Measurements from ENCODE around the gene PI4KB. TPM values are rescaled to one million over a fixed set of nuclear protein-coding genes. Genes with fewer than 3 reads are reported as not detected.

The PI4KB gene
- total RNA-seq (2022) (49.7 and 52.7 TPM in 2 replicates), Bru-seq, nascent RNA (percentile 69 among the genes with signal in this experiment), BruChase-seq, experiment 1, labeled RNA remaining after a 2-hour chase (percentile 75 among the genes with signal in this experiment), BruChase-seq, experiment 2, labeled RNA remaining after a 6-hour chase (percentile 76 among the genes with signal in this experiment)
- long read RNA-seq, transcript PI4KB-203 (11 exons, 3,934 nt) = major isoform, 25 of 92 reads
- long read RNA-seq, partial matches to known transcripts = 30 of 92 reads
- long read RNA-seq, other reads (novel, unspliced or antisense) = 23 of 92 reads

DNA sequence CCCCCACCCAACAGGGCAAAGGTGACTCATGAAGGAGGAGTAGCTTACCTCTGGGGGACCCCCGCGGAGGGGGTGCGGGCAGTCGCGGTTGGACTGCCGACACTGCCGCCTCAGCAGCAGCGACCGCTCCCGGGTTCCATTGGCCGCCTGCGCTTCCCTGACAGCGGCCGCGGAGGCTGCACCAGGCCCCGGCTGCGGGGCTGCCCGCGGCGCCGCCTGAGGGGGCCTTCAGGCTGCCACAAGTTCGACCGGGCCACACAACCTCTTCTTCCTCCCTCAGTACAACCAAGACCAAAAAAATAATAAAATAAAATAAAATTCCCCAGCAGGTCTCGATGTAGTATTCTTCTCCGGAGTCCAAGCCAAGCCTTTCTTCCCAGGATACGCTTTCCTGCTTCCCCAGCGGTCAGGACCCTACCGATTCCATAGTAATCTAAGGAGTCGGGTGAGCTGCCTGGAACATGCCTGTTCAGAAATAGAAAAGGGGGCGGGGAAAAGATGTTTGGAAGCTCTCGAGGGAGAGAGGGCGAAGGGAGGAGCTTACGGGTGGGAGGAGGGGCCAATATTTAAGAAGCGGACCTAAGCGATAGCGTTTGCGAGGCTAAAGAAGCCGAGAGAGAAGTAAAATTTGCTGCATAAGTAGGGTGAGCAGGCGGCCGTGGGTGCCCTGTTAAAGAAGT, at the start of gene PI4KB:
TSS of gene PI4KB (minus strand) at position 194 of the 680 bp plus-strand sequence. CDS start 10,935 bp downstream, outside the sequence.
- intact Hi-C loops (cut with micrococcal nuclease; ENCODE audit: unreplicated experiment) = loop anchor here (1.0 to 2.0 kb wide), 3 partner anchors 13 to 46 kb away; no protein-coding TSS in a partner anchor
- ChIA-PET POLR2A (interaction anchor here (0.6 to 1.7 kb wide), 11 partner anchors 11 to 256 kb away, joined by 3 to 17 read pairs (median 4); partner anchors contain the start of genes CGN, PSMD4, RFX5 and ZNF687), CTCF (interaction anchor here (0.7 to 2.1 kb wide), 6 partner anchors 13 to 72 kb away, joined by 3 to 20 read pairs (median 4); partner anchors contain the start of gene ZNF687)
- Mint-ChIP-seq H3K9me3 (ENCODE audit: unreplicated experiment) (no peaks in the 10 kb centered on the region), H3K36me3 (ENCODE audit: insufficient read depth, unreplicated experiment) (peaks cover 23% of the 10 kb centered on the region), H3K4me3 (ENCODE audit: unreplicated experiment) (peak within 1 kb of the TSS; percentile 98), H3K27me3 (ENCODE audit: insufficient read depth, unreplicated experiment) (no peaks in the 10 kb centered on the region), H3K27ac (ENCODE audit: unreplicated experiment) (peak within 1 kb of the TSS; percentile 95), H3K4me1 (ENCODE audit: low read depth, unreplicated experiment) (peaks cover 25% of the 10 kb centered on the region)
- H3K4me3 ChIP-seq (ENCODE audit: low read depth, low read length) = peak within 1 kb of the TSS; percentile 75
- TF ChIP-seq, protein P1, sequence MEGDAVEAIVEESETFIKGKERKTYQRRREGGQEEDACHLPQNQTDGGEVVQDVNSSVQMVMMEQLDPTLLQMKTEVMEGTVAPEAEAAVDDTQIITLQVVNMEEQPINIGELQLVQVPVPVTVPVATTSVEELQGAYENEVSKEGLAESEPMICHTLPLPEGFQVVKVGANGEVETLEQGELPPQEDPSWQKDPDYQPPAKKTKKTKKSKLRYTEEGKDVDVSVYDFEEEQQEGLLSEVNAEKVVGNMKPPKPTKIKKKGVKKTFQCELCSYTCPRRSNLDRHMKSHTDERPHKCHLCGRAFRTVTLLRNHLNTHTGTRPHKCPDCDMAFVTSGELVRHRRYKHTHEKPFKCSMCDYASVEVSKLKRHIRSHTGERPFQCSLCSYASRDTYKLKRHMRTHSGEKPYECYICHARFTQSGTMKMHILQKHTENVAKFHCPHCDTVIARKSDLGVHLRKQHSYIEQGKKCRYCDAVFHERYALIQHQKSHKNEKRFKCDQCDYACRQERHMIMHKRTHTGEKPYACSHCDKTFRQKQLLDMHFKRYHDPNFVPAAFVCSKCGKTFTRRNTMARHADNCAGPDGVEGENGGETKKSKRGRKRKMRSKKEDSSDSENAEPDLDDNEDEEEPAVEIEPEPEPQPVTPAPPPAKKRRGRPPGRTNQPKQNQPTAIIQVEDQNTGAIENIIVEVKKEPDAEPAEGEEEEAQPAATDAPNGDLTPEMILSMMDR (IDR thresholded peaks at IDR 0.05; ENCODE audit: insufficient read depth in 1 of 2, low read depth in 1 of 2, low read length in 1 of 2, severe bottlenecking in 1 of 2, unreplicated experiment in 1 of 2) = no peak
- no peaks in the 10 kb centered on the region for H3K27me3 ChIP-seq (replicated peaks; ENCODE audit: control insufficient read depth, insufficient read depth, low read length)
- DNase-seq = peak; percentile 97 to 98
- peaks cover 11% of the 10 kb centered on the region for H3K4me1 ChIP-seq
- peaks cover 2% of the 10 kb centered on the region; the same call in 1 of the 2 replicates for H3K36me3 ChIP-seq (ENCODE audit: control insufficient read depth, insufficient read depth, low read length)
- H3K9me3 ChIP-seq = no peaks in the 10 kb centered on the region
- BruUV-seq (replicated peaks) = no TSS peak

DNA sequence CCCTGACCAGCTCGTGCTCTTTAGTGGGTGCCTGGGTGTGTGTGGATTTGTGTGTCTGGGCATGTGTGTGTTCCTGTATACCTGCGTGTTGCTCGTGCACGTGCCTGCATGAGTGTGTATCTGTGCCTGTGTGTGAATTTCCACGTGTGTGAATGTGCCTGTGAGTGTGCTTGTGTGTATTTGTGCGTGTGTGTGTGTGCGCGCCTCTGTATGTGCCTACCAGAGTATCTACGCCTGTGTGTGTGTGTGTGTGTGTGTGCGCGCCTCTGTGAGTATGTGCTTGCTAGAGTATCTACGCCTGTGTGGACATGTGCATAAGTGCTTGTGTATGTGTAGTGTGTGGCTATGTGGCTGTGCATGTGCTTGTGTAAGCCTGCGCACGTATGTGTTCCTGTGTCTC, 46.0 kb upstream of the PI4KB start:
- no peaks in the 10 kb centered on the region for H3K36me3 Mint-ChIP-seq (ENCODE audit: insufficient read depth, unreplicated experiment)
- CTCF ChIA-PET = interaction anchor here (1.2 kb wide), 1 partner anchor 72 kb away, joined by 3 read pairs; no protein-coding TSS in a partner anchor
- no peak for DNase-seq
- POLR2A ChIA-PET = no interaction called here
- H3K27me3 Mint-ChIP-seq (ENCODE audit: insufficient read depth, unreplicated experiment) = no peaks in the 10 kb centered on the region
- peaks cover 14% of the 10 kb centered on the region for H3K4me1 ChIP-seq
- no peaks in the 10 kb centered on the region for H3K36me3 ChIP-seq (ENCODE audit: control insufficient read depth, insufficient read depth, low read length)
- no peaks in the 10 kb centered on the region for H3K9me3 ChIP-seq
- H3K4me3 Mint-ChIP-seq (ENCODE audit: unreplicated experiment) = peak overlapping the region; percentile 74
- intact Hi-C loops (cut with micrococcal nuclease; ENCODE audit: unreplicated experiment) = no loop called here
- TF ChIP-seq, protein P1 (IDR thresholded peaks at IDR 0.05; ENCODE audit: insufficient read depth in 1 of 2, low read depth in 1 of 2, low read length in 1 of 2, severe bottlenecking in 1 of 2, unreplicated experiment in 1 of 2) = no peak
- no peaks in the 10 kb centered on the region for H3K9me3 Mint-ChIP-seq (ENCODE audit: unreplicated experiment)
- no peak overlapping the region for H3K4me3 ChIP-seq (ENCODE audit: low read depth, low read length)
- no peaks in the 10 kb centered on the region for H3K27me3 ChIP-seq (replicated peaks; ENCODE audit: control insufficient read depth, insufficient read depth, low read length)
- no TSS peak for BruUV-seq (replicated peaks)
- peaks cover 13% of the 10 kb centered on the region for H3K4me1 Mint-ChIP-seq (ENCODE audit: low read depth, unreplicated experiment)
- H3K27ac Mint-ChIP-seq (ENCODE audit: unreplicated experiment) = peak overlapping the region; percentile 81

All from Caco-2 (cell line).